Activated CD4-positive, alpha-beta T cell treated with anti-CD3 and anti-CD28 coated beads for 48 hours (primary cell): ENCODE results near the gene OS9.
"Not testable (repeated sequence)": the region's sequence is repeated elsewhere in the genome, so short reads cannot be mapped to it uniquely, and the experiment has no call there.

ENCODE experiments used
- DNase-seq: peaks from one replicate; pipeline ENCODE4 v3.0.0-alpha.2; 2020

OS9 gene

DNA sequence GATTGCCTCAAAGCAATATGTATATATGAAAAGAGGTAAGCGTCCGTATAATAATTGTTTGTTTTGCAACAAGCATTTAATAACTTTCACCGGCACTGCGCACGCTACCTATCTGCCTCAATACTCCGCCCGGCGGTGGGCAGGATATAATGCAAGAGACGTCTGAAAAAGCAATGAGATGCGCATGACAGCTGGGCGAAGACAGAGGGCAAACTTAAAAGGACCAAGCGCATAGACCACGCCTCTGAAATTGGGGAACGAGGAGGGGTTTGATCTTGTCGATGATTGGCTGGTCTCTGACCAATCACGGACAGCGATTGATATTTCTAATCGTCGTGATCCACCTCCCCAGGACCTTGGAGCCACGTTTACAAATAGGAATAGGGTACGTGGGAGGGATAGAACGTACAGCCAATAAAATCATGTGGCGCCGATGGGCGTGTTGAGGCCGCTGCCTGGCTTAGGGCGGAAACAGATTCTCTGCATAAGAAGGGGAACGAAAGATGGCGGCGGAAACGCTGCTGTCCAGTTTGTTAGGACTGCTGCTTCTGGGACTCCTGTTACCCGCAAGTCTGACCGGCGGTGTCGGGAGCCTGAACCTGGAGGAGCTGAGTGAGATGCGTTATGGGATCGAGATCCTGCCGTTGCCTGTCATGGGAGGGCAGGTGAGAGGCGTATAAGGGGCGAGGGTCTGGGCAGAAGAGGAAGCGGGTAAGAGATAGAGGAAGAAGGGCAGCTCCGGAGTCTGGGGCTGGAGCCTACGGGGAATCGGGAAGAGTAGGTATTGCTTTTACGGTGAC lies at the start of gene OS9:
OS9 (plus strand) TSS at position 474 of the 800 bp plus-strand sequence; CDS start at position 504, 30 bp downstream.
- peak; percentile 97 for DNase-seq

GRCh38 chr12:57645990-57646658 lies 47.8 kb upstream of the OS9 start:
- DNase-seq = not testable (repeated sequence)

DNA sequence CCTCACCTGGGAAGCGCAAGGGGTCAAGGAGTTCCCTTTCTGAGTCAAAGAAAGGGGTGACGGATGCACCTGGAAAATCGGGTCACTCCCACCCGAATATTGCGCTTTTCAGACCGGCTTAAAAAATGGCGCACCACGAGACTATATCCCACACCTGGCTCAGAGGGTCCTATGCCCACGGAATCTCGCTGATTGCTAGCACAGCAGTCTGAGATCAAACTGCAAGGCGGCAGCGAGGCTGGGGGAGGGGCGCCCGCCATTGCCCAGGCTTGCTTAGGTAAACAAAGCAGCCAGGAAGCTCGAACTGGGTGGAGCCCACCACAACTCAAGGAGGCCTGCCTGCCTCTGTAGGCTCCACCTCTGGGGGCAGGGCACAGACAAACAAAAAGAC lies 47.3 kb upstream of the OS9 start:
- DNase-seq = not testable (repeated sequence)

DNA sequence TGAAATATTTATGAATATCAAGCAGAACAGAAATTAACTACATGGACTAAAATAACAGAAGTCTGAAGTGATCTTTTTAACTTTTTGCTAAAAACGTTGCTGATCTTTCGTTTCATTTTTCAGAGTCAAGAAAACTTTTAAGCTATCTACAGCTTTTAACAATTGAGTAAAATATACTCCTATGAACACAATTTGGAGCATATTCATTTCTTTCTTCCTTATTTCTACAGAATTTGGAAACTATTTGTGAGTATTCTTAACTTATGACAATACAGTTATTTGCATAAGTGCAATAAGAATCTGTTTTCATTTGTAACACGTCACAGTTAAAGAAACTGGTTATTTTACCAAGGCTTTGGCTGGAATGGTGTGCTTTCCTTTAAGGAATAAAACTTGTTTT lies 39.9 kb upstream of the OS9 start:
- DNase-seq = no peak

DNA sequence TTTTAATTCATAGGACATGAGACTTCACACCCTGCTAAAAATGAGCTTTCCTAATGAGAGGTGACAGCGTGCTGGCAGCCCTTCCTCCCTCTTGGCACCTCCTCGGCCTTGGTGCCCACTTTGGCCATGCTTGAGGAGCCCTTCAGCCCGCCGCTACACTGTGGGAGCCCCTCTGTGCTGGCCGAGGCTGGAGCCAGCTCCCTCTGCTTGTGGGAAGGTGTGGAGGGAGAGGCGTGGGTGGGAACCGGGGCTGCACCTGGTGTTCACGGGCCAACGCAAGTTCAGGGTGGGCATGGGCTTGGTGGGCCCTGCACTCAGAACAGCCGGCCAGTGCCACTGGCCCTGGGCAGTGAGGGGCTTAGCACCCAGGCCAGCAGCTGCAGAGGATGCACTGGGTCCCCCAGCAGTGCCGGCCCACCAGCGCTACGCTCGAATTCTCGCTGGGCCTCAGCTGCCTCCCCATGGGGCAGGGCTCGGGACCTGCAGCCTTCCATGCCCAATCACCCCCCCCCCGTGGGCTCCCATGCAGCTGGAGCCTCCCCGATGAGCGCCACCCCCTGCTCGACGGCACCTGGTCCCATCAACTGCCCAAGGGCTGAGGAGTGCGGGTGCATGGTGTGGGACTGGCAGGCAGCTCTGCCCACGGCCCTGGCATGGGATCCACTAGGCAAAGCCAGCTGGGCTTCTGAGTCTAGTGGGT lies 38.2 kb upstream of the OS9 start:
- no peak for DNase-seq

GRCh38 chr12:57656408-57656807 lies 37.5 kb upstream of the OS9 start:
- DNase-seq = not testable (repeated sequence)

GRCh38 chr12:57657744-57658143 lies 36.2 kb upstream of the OS9 start:
- DNase-seq = no peak

GRCh38 chr12:57658890-57659289 lies 35.0 kb upstream of the OS9 start:
- DNase-seq = no peak

- DNase-seq = no peak
Measured at GRCh38 chr12:57661376-57661775, 32.6 kb upstream of the OS9 start.

- not testable (repeated sequence) for DNase-seq
Measured at GRCh38 chr12:57665066-57665820, 28.7 kb upstream of the OS9 start.

- DNase-seq = no peak
Measured at GRCh38 chr12:57666897-57667296, 27.0 kb upstream of the OS9 start.

DNA sequence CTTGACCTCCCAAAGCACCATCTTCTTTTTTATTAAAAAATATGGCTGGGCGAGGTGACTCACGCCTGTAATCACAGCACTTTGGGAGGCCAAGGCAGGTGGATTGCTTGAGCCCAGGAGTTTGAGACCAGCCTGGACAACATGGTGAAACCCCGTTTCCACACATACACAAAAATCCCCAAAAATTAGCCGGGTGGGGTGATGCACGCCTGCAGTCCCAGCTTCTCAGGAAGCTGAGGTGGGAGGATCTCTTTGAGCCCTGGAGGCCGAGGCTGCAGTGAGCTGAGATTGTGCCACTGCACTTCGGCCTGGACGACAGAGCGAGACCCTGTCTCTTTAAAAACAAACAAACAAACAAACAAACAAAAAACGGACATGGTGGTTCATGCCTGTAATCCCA lies 24.2 kb upstream of the OS9 start:
- not testable (repeated sequence) for DNase-seq

DNA sequence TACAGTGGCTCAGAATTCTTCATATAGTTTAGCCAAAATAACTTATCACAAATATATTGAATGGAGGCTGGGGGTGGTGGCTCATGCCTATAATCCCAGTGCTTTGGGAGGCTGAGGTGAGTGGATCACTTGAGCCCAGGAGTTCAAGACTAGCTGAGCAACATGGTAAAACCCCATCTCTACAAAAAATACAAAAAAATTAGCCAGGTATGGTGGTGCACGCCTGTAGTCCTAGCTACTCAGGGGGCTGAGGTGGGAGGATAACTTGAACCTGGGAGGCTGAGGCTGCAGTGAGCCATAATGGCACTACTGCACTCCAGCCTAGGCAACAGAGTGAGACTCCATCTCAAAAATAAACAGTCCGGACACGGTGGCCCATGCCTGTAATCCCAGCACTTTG lies 22.1 kb upstream of the OS9 start:
- DNase-seq = not testable (repeated sequence)

- no peak for DNase-seq
Measured at GRCh38 chr12:57672801-57673200, 21.1 kb upstream of the OS9 start.

GRCh38 chr12:57674691-57675090 lies 19.2 kb upstream of the OS9 start:
- DNase-seq = no peak

- not testable (repeated sequence) for DNase-seq
Measured at GRCh38 chr12:57677947-57678346, 16.0 kb upstream of the OS9 start.

DNA sequence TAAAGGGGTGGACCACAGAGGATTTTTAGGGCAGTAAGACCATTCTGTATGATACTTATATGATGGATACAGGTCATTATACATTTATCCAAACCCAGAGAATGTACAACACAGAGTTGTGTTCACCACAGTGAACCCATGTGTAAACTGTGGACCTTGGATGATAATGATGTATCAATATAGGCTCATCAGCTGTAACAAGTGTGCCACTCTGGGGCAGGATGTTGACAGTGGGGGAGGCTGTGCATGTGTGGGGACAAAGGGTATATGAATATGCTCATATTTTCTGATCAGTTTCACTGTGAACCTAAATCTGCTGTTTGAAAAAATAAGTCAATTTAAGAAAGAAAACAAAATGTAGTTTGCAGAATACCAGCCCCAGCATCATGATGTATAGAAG lies 14.2 kb upstream of the OS9 start:
- DNase-seq = no peak

DNA sequence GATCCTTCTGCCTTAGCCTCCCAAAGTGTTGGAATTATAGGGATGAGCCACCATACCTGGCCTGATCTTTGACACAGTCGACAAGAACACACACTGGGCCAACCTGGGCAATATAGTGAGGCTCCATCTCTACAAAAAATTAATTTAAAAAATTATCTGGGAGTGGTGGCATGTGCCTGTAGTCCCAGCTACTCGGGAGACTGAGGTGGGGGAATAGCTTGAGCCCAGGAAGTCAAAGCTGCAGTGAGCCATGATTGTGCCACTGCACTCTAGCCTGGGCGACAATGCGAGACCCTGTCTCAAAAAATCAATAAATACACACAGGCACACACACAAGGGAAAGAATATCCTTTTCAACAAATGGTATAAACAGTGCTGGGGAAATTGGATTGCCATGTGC lies 6.1 kb upstream of the OS9 start:
- DNase-seq = no peak

DNA sequence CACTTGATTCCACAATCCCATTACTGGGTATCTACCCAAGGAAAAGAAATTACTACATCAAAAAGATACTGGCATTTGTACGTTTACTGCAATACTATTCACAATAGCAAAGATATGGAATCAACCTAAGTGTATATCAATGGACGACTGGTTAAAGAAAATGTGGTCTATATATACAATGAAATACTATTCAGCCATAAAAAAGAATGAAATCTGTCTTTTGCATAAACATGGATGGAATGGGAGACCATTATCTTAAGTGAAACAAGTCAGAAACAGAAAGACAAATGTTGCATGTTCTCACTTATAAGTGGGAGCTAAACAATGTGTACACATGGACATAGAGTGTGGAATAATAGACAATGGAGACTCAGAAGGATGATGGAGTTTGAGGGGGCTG lies 5.0 kb upstream of the OS9 start:
- no peak for DNase-seq

GRCh38 chr12:57692500-57692899 lies 1.4 kb upstream of the OS9 start:
- DNase-seq = no peak

DNA sequence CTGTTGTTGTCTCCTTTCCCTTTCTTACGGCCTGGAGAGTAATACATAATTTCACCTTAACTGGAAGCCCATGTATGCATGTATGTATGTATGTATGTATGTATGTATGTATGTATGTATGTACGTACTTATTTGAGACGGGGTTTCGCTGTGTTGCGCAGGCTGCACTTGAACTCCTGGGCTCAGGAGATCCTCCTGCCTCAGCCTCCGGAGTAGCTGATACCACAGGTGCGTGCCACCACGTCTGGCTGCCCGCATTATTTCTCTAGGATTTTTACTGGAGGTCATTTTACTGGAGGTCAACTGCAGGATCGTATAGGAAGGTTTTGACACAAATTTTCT lies 644 bp upstream of the OS9 start:
- no peak for DNase-seq

DNA sequence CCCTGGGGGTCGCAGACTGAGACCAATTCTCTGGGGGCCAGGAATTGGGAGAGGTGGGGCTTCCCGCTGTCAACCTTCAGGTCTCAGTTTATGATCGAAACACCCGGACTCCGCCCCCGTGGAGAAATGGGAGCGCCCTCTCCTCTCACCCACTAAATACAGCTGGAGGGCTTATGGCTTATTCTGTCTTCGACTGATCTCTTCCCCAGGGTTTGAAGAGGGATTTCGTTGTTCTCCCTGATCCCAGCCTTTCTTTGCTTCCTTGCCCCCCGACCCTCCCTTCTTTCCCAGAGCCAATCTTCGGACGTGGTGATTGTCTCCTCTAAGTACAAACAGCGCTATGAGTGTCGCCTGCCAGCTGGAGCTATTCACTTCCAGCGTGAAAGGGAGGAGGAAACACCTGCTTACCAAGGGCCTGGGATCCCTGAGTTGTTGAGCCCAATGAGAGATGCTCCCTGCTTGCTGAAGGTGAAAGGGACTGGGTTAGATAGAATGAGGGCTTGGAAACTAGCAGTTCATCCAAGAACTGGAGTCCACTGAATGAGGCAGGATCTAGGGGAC lies 607 bp downstream of the OS9 start:
- DNase-seq = peak; percentile 25
